OCI-LY7 (cell line): ENCODE measurements around the gene PHF13.

Source experiments
- EZH2phosphoT487 ChIP-seq: fragments of 200-600 bp; sonication (generic); IDR thresholded peaks from 2 replicates; pipeline ENCODE4 v1.6.1; 2018; ENCODE audit warnings: low read depth, borderline replicate concordance, mild to moderate bottlenecking, mixed run types, antibody characterized with exemption, low read length, moderate library complexity, mixed read lengths
- TF ChIP-seq, protein P1 (sequence below): fragments of 200-600 bp; sonication (generic); conservative IDR thresholded peaks from 2 replicates; pipeline ENCODE4 v1.5.1; 2014; ENCODE audit warnings: mild to moderate bottlenecking, antibody characterized with exemption, low read length, moderate library complexity, mixed read lengths

DNA sequence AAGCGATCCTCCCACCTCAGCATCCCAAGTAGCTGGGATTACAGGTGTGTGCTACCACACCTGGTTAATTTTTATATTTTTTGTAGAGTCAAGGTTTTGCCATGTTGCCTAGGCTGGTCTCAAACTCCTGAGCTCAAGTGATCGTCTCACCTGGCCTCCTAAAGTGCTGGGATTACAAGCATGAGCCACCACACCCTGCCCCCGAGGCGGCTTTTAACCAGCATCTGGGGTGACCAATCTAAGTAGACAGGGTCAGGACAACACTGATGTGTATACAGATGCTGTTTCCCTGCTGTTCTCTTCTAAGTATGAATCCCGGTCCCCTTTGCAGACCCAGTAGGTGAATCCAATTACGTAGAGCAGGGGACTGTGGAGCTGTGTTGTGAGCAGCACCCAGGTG is 35.0 kb downstream of the PHF13 start:
- TF ChIP-seq, protein P1, sequence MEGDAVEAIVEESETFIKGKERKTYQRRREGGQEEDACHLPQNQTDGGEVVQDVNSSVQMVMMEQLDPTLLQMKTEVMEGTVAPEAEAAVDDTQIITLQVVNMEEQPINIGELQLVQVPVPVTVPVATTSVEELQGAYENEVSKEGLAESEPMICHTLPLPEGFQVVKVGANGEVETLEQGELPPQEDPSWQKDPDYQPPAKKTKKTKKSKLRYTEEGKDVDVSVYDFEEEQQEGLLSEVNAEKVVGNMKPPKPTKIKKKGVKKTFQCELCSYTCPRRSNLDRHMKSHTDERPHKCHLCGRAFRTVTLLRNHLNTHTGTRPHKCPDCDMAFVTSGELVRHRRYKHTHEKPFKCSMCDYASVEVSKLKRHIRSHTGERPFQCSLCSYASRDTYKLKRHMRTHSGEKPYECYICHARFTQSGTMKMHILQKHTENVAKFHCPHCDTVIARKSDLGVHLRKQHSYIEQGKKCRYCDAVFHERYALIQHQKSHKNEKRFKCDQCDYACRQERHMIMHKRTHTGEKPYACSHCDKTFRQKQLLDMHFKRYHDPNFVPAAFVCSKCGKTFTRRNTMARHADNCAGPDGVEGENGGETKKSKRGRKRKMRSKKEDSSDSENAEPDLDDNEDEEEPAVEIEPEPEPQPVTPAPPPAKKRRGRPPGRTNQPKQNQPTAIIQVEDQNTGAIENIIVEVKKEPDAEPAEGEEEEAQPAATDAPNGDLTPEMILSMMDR = no peak
- no peak for TF ChIP-seq EZH2phosphoT487
